Renal cortical epithelial cell (primary cell): ENCODE data around the gene SRPK1. TPM values are rescaled to one million over a fixed set of nuclear protein-coding genes. Genes with fewer than 3 reads are reported as not detected.
"Not testable (repeated sequence)": the region's sequence is repeated elsewhere in the genome, so short reads cannot be mapped to it uniquely, and the experiment has no call there.

ENCODE experiments used
- DNase-seq: peaks from one replicate; pipeline ENCODE4 v3.0.0-alpha.2; 2011; ENCODE audit warnings: low read depth
- total RNA-seq: library from RNA; depleted of rRNA; stranded (reverse); fragments of >200 nt; gene quantifications from 2 replicates; pipeline ENCODE4 v1.2.3, GENCODE V29; 2014

SRPK1 gene
- total RNA-seq, 1 donor from 2014 or later, result 104 TPM

DNA sequence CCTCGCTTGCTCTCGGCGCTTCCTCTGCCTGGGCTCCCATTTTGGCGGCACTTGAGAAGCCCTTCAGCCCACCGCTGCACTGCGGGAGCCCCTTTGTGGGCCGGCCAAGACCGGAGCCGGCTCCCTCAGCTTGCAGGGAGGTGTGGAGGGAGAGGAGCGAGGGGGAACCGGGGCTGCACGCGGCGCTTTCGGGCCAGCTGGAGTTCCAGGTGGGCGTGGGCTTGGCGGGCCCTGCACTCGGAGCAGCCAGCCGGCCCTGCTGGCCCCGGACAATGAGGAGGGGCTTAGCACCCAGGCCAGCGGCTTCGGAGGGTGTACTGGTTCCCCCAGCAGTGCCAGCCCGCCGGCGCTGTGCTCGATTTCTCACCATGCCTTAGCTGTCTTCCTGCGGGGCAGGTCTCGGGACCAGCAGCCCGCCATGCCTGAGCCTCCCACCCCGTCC lies 10.2 kb upstream of the SRPK1 start:
- DNase-seq, result no peak

DNA sequence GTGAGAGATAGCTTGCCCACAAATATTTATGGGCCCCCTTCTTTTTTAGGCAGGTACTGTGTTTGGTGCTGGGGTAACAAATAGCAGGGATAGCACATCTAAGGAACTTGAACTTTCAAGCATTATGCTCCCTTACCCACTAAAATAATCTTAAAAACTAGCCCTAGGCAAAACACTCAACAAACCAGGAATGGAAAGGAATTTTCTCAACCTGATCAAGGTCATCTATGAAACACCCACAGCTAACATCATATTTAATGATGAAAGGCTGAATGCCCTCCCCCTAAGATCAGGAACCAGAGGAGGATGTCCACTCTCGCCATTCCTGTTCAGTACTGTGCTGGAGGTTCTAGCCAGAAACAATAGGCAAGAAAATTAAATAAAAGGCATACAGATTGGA lies 8.7 kb upstream of the SRPK1 start:
- no peak for DNase-seq

DNA sequence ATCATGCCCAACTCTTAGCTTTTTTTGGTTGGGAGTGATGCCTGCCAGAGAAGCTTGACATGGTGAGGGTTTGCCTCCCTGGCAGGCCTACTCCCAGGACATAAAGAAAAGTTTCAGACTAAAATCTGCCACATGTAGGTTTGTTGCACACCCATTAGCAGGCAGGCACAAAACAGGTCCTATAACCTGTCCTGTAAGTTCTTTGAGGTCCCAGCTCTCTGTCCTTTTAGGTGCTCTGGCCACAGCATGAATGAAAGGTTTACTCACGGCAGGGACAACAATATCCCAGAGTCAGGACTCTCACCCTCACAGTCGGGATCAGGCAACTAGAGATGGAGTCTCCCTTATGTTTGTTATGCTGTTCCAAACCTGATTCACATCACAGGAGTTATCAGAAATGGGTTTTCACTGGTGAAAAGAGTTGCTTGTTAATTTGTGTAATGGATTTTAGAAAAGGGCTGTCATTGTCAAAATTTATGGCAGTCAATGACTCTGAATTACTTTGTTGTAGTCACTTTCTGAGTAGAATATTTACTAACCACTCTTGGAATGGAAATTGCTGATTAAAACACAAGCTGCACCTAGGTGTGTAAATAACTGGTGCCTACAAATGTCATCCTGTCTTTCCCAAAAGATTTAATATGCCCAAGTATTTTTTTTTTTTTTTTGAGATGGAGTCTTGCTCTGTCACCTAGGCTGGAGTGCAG lies 5.8 kb upstream of the SRPK1 start:
- DNase-seq, result peak; percentile 33

DNA sequence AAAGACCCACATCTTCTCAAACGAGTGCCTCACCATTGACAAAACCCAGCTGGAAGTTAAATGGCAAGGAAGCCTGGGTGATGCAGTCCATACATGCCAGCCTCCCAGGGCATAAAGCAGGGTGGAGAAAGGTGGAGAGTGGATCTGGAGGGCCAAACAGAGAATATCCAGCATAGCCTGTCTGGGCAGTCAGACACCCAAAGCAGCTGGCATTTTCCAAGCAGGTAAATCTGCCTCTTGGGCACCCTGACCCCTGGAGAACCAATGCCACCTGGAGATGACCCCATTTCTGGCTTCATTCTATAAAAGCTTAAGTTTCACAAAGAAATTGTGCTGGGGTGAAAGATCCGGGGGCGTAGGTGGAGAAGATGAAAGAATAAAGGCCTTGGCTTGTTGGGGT lies 5.1 kb upstream of the SRPK1 start:
- DNase-seq, result no peak

DNA sequence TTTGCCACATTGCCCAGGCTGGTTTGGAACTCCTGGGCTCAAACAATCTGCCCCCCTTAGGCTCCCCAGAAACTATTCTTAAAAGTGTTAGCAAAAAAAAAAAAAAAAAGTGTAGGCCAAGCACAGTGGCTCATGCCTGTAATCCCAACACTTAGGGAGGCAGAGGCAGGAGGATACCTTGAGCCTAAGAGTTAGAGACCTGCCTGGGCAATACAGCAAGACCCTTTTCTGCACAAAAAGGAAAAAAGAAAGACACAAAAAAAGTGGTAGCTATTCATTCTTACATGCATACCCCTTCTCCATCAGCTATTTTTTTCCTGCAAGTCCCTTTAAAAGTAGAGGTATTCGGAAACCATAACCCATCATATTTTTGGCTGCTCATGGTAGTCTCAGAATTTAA lies 3.2 kb upstream of the SRPK1 start:
- no peak for DNase-seq

DNA sequence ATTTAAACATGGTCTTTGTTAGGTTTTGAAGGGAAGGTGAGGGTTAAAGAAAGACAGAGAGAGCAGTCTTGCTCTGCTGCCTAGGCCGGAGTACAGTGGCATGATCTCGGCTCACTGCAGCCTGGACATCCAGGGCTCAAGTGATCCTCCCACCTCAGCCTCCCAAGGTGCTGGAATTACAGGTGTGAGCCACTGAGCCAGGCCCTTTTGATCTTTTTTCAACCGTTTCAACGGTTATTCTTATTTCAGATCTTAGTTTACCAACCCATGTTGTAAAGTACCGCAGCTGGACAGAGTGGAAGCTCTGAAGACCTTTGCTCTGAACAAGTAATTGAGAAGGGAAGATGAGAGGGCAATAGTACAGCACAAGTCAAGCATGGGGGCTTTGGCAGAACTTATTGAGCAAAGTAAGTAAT lies 1.2 kb upstream of the SRPK1 start:
- no peak for DNase-seq

DNA sequence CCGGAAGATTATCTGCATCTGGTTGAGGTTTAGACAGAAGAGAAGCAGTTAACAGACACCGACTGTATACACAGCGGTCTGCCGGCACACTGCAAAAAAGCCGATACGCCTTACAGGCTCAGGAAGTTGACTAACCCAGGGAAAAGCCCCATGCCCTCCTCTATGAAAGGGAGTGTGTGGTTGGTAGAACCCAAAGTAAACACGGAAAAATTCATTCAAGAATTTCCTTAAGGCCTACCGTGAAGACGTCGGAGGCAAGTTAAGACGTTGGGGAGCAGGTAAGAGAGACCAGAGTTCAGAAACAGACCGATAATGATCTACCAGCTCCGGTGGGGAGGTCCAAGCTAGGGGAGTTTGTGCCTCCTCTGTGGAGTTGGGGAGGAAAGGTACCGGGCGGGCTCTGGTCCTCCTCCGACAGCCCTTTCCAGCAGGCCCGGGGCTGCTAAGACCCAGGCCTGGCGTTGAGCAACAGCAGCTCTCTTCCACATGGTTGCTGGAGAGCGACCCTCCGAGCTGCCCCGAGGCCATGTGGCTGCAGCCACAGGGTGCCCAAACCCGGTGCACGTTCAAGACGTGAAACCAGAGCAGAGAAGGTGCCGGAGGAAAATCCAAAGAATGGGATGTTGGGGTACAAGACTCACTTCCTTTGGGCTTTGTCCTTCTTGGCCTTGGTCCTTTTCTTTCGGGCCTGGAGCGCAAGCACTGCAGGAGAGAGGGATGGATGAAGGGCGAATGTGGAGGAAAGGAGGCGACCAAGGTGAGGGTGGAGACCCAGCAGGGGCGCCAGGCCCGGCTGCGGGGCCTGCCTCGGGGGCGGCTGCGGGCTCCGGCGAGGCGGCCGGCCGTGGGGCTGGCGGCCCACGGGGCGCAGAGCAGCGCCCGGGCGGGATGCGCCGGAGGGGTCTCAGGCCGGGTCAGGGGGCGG lies 809 bp downstream of the SRPK1 start:
- peak; percentile 87 for DNase-seq

DNA sequence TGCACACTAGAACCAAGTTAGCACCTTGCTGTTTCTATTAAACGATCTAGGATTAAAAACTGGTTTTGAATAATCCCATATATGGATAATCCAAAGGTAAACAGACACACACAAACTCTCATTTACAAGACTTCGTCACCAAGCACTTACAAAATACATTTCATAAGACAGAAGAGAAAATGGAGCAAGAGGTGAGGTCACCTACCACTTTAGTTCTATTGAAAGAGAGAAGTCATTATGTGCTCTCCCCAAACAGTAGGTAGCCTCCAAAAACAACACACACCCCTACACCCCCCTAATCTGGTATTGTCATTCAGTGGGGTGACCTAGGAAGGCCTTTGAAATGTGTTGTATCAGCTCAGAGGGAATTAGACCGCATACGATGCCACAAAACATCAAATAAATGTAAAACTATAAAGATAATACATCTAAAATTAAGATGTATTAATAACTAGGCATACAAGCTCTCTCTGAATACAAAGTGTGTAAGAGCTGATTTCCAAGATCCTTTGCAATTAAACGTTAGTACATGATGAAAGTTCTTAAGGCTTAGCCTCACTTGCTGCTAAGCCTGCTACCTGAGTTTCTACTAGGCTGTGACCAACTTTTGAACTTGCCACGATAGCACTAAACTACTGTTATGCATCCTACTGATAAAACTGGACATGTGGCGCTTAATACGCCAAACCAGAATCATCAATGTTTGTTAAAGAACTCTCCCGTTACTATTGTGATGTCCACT lies 1.6 kb downstream of the SRPK1 start:
- peak; percentile 54 for DNase-seq

DNA sequence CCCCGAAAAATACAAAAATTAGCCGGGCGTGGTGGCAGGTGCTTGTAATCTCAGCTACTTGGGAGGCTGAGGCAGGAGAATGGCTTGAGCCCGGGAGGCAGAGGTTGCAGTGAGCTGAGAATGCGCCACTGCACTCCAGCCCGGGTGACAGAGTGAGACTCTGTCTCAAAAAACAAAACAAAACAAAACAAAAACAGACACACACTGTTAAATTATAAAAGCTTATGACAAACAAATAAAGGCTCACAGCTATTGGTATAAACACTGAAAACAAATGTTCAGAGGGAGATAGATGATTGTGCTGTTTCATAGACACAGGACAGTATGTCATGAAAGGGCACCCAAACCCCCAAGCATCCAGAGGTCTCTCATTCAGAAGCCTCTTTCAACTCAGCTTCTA lies 4.0 kb downstream of the SRPK1 start:
- DNase-seq, result not testable (repeated sequence)

DNA sequence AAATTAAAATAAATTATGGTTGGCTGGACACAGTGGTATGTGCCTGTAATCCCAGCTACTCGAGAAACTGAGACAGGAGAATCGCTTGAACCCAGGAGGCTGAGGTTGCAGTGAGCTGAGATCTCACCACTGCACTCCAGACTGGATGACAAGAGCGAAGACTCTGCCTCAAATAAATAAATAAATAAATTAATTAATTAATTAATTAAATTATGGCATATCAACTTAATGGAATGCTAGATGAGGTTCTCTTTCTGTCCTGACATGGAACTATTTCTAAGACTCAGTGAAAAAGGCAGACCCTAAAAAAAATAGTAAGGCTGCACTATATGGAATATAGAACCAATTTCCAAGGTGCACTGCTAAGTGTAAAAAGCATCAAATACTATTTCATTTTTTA lies 4.8 kb downstream of the SRPK1 start:
- DNase-seq, result no peak

DNA sequence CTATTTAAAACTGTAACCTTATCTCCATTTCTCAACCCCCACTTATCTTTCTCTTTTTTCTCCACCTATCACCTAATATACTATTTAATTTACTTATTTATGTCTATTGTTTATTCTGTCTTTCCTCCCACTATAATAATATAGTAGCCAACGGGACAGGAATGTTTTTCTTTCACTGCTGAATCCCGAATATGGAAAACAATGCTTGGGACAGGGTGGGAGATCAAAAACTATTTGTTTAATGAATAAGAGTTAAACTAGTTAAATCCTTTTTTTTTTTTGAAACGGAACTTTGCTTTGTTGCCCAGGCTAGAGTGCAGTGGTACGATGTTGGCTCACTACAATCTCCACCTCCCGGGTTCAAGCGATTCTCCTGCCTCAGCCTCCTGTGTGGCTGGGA lies 6.4 kb downstream of the SRPK1 start:
- no peak for DNase-seq

DNA sequence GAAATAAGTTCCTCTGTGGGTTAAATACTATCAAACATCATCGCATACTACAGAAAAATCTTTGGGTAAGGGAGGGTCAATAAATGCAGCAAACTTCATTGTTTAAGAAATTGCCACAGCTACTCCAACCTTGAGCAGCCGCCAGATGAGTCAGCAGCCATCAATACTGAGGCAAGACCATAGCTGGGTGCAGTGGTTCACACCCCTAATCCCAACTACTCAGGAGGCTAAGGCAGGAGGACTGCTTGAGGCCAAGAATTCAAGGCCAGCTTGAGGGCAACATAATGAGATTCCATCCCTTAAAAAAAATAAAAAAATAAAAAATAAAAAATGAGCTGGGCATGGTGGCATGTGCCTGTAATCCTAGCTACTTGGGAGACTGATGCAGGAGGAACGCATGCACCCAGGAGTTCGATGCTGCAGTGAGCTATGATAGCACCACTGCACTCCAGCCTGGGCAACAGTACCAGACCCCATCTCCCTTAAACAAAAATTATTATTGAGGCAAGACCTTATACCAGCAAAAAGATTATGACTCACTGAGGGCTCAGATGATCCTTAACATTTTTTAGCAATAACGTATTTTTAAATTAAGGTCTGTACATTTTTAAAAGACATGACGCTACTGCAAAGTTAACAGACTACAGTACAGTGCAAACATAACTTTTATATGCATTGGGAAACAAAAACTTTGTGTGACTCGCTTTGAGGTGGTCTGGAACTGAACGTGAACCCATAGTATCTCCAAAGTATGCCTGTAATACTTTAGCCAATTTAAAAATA lies 8.8 kb downstream of the SRPK1 start:
- no peak for DNase-seq

DNA sequence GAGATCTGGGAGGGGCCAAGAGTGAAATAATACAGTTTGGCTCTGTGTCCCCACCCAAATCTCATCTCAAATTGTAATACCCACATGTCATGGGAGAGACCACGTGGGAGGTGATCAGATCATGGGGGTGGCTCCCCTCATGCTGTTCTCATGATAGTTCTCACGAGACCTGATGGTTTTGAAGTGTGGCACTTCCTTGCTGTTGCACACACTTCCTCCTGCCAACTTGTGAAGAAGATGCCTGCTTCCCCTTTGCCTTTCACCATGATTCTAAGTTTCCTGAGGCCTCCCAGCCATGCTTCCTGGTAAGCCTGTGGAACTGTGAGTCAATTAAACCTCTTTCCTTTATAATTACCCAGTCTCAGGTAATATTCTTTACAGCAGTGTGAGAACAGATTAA lies 11.3 kb downstream of the SRPK1 start:
- not testable (repeated sequence) for DNase-seq

DNA sequence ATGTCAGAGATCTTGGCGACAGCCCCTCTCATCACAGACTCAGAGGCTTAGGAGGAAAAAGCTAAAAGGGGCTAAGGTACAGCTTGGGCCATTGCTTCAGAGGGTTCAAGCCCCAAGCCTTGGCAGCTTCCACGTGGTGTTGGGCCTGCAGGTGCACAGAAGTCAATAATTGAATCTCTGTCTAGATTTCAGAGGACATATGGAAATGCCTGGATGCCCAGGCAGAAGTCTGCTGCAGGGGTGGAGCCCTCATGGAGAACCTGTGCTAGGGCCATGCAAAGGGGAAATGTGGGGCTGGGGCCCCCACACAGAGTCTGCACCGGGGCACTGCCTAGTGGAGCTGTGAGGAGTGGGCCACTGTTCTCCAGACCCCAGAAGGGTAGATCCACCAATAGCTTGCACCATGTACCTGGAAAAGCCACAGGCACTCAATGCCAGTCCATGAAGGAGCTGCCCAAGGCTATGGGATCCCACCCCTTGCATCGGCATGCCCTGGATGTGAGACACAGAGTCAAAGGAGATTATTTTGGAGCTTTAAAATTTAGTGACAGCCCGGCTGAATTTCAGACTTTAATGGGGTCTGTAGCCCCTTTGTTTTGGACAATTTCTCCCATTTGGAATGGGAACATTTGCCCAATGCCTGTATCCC lies 12.0 kb downstream of the SRPK1 start:
- DNase-seq, result not testable (repeated sequence)

DNA sequence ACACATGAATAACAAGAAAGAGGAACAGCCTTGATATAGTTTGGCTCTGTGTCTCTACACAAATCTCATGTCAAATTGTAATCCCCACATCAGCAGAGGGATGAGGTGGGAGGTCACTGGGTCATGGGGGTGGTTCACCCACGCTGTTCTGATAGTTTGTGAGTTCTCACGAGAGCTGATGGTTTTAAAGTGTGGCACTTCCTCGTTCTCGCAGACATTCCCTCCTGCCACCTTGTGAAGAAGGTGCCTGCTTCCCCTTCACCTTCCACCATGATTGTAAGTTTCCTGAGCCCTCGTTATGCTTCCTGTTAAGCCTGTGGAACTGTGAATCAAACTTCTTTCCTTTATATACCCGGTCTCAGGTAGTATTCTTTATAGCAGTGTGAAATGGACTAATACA lies 13.1 kb downstream of the SRPK1 start:
- DNase-seq, result no peak

DNA sequence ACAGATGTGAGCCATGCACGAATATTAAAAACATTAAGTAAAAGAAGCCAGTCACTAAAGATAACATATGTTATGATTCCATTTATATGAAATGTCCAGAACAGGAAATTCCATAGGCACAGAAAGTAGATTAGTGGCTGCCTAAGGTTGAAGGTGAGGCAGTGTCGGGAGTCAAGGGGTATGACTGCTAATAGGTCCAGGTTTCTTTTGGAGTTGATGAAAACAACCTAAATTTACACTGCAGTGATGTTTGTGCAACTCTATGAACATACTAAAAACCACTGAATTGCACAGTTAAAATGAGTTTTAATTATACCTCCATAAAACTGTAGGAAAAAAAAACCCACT lies 14.4 kb downstream of the SRPK1 start:
- no peak for DNase-seq

DNA sequence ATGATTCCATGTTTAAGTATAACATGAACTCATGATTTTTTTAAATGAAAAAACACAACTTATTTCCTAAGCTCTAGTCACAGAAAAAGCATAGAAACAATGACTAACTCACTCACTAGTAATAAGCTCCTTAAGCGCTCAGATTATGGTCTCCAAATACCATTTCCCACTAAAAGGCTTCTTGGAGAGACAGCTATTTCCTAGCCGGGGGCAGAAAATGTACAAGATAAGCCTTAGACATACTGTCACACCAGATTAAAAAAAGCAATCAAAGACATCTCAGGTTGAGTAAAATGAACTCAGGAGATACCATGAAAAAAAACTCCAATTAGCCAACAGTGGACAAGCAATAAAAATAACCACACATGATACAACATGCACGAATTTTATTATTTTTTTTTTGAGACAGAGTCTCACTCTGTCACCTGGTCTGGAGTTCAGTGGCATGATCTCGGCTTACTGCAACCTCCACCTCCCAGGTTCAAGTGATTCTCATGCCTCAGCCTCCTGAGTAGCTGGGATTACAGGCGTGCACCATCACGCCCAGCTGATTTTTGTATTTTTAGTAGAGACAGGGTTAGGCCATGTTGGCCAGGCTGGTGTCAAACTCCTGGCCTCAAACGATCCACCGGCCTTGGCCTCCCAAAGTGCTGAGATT lies 14.9 kb downstream of the SRPK1 start:
- DNase-seq, result no peak

DNA sequence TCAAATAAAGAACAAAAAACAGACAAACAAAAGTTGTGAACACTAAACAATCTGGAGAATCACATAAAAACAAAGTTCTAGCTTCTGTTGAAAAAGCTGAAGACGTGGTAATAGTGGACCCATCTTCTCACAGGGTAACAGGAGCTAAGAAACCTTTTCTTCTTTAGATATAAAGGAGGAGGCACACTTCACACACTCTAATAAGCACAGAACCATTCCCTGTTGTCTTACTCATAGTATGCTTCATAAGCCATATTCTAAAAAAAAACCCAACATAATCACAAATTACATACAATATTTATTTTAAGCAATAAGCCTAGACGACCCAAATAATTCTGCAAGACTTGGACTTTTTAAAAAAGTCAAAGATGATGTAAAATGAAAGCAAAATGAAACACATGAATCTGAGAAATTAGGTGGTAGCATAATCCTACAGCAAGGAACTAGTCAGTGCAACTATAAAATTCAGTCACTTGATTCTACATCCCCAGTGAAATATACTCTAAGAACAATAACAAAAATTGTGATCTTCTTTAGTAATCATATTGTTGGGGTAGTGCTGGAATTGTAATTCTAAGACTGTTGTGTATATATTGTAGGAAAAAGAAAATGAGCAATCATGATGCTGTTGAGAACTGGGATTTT lies 15.6 kb downstream of the SRPK1 start:
- DNase-seq, result no peak

DNA sequence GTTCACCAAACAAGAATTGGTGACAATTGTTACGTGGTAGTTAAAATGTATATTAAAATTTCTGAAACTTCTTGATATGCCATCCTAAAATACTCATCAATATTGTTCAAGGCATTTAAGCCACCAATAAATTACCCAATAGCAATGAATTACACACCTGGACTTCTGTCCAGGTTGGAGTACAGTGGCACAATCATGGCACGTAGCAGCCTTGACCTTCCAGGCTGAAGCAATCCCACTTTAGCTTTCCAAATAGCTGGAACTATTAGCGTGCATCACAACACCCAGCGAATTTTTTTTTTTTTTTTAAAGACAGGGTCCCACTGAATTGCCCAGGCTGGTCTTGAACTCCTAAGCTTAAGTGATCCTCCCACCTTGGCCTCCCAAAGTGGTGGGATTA lies 17.2 kb downstream of the SRPK1 start:
- no peak for DNase-seq

DNA sequence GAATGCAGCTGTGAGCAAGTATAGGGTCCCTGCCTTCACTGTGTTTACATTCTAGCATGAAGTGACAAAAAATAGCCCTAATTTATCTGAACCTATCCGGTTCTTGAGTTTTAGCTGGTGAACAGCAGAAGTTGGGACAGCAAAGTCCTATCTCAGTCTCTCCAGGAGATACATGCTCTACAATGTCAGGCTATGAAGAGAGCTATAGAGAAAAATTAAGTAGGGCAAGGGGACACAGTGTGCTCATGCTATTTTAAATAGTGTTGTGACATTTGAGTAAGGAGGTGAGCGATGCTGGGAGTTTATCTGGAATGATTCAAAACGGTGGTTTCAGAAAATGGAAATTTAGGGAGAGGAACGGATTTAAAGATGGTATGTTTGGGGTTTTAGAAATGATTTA lies 20.4 kb downstream of the SRPK1 start:
- no peak for DNase-seq
